K562 (cell line): ENCODE measurements around the gene NACC1. TPM values are rescaled to one million over a fixed set of nuclear protein-coding genes. Genes with fewer than 3 reads are reported as not detected.
A peak's percentile ranks its signal among the peaks of the same experiment; 100 is the strongest.

Experiments used
- ARNT ChIP-seq, 2 experiments: fragments of 450-650 bp; IDR thresholded peaks; 2 replicates each; pipeline ENCODE4 v1.6.1; 2016; ENCODE audit warnings: mild to moderate bottlenecking in 1 of 2
- CBX3 ChIP-seq, 2 experiments: IDR thresholded peaks; 1 replicate in 1 of 2; 2 replicates in 1 of 2; pipeline ENCODE4 v1.6.1; 2012; ENCODE audit warnings: inconsistent platforms in 2 of 2, low read length in 2 of 2, borderline replicate concordance in 1 of 2, control low read depth in 1 of 2
- CEBPB ChIP-seq: fragments of 450-650 bp; IDR thresholded peaks from 2 replicates; pipeline ENCODE4 v1.6.1; 2016; ENCODE audit warnings: missing genetic modification characterization, missing compliant biosample characterization
- CXXC5 ChIP-seq: fragments of 250-450 bp; sonication (Bioruptor Pico); IDR thresholded peaks from 2 replicates; pipeline ENCODE4 v1.8.0; 2022; ENCODE audit warnings: inconsistent platforms, mild to moderate bottlenecking, moderate library complexity
- DMBX1 ChIP-seq: fragments of 250-450 bp; sonication (Bioruptor Pico); IDR thresholded peaks from 2 replicates; pipeline ENCODE4 v1.8.0; 2022; ENCODE audit warnings: inconsistent platforms, mild to moderate bottlenecking, moderate library complexity, borderline replicate concordance
- EP400 ChIP-seq: fragments of 450-650 bp; IDR thresholded peaks from 2 replicates; pipeline ENCODE4 v1.6.1; 2017; ENCODE audit warnings: antibody characterized with exemption, mild to moderate bottlenecking, moderate library complexity
- FUS ChIP-seq: fragments of 200-400 bp; formaldehyde crosslinking; optimal IDR thresholded peaks from 2 replicates; pipeline ENCODE3; 2017; ENCODE audit warnings: low read depth, low read length
- HLTF ChIP-seq: fragments of 450-650 bp; IDR thresholded peaks from 2 replicates; pipeline ENCODE4 v1.6.1; 2016
- KDM2B ChIP-seq: fragments of 250-450 bp; sonication (Bioruptor Pico); IDR thresholded peaks from 2 replicates; pipeline ENCODE4 v1.8.0; 2021; ENCODE audit warnings: mild to moderate bottlenecking, moderate library complexity
- KDM4B ChIP-seq, 2 experiments: fragments of 450-650 bp in 1 of 2; sonication (generic) in 1 of 2; IDR thresholded peaks; 2 replicates each; pipeline ENCODE4 v1.6.1; 2016 to 2017; ENCODE audit warnings: borderline replicate concordance in 2 of 2, antibody characterized with exemption in 1 of 2, low read depth in 1 of 2, mild to moderate bottlenecking in 1 of 2
- MCM7 ChIP-seq, 2 experiments: fragments of 450-650 bp; IDR thresholded peaks; 2 replicates each; pipeline ENCODE4 v1.6.1; 2016 to 2018
- MYNN ChIP-seq, 2 experiments: sonication (generic); formaldehyde crosslinking in 1 of 2; IDR thresholded peaks; 2 replicates each; pipeline versions ENCODE4 v1.5.0 to v1.6.1; 2016 to 2020; ENCODE audit warnings: antibody characterized with exemption in 1 of 2, missing genetic modification reagents in 1 of 2
- PHF8 ChIP-seq: fragments of 200-600 bp; sonication (generic); IDR thresholded peaks from 2 replicates; pipeline ENCODE4 v1.6.1; 2012; ENCODE audit warnings: mixed run types, mild to moderate bottlenecking, inconsistent platforms, low read length, moderate library complexity, borderline replicate concordance
- PTBP1 ChIP-seq: fragments of 200-400 bp; formaldehyde crosslinking; IDR thresholded peaks from 2 replicates; pipeline ENCODE4 v1.6.1; 2017; ENCODE audit warnings: low read depth, low read length
- RHOXF2B ChIP-seq: fragments of 250-450 bp; sonication (Bioruptor Pico); conservative IDR thresholded peaks from 2 replicates; pipeline ENCODE4 v1.5.1; 2021
- SAFB2 ChIP-seq: fragments of 200-400 bp; formaldehyde crosslinking; IDR thresholded peaks from 2 replicates; pipeline ENCODE4 v1.6.1; 2018; ENCODE audit warnings: borderline replicate concordance, low read length, low read depth, moderate library complexity; ENCODE audit not compliant: severe bottlenecking
- SIX5 ChIP-seq, 2 experiments: IDR thresholded peaks; 2 replicates each; pipeline ENCODE4 v1.6.1; 2011; ENCODE audit warnings: low read length in 2 of 2, borderline replicate concordance in 1 of 2, low read depth in 1 of 2, mild to moderate bottlenecking in 1 of 2, moderate library complexity in 1 of 2; ENCODE audit not compliant: insufficient read depth in 1 of 2
- SMARCB1 ChIP-seq: IDR thresholded peaks from 2 replicates; pipeline ENCODE4 v1.6.1; 2011; ENCODE audit warnings: improper control_type of control experiment, low read depth; ENCODE audit not compliant: insufficient read length
- SRSF3 ChIP-seq: fragments of 200-400 bp; formaldehyde crosslinking; IDR thresholded peaks from 2 replicates; pipeline ENCODE4 v1.6.1; 2016; ENCODE audit warnings: mild to moderate bottlenecking, low read length, moderate library complexity; ENCODE audit not compliant: insufficient read depth
- STAT5B ChIP-seq: fragments of 250-450 bp; sonication (Bioruptor Pico); IDR thresholded peaks from 2 replicates; pipeline ENCODE4 v1.8.0; 2021; ENCODE audit warnings: mild to moderate bottlenecking, inconsistent platforms
- ZNF12 ChIP-seq: sonication (generic); formaldehyde crosslinking; IDR thresholded peaks from 2 replicates; pipeline ENCODE4 v1.4.0; 2020; ENCODE audit warnings: mild to moderate bottlenecking, missing genetic modification reagents
- ZNF232 ChIP-seq: sonication (generic); formaldehyde crosslinking; IDR thresholded peaks from 2 replicates; pipeline ENCODE4 v1.8.0; 2022; ENCODE audit warnings: mild to moderate bottlenecking, missing genetic modification reagents
- ZNF280A ChIP-seq: fragments of 450-650 bp; IDR thresholded peaks from 2 replicates; pipeline ENCODE4 v1.6.1; 2018; ENCODE audit warnings: mild to moderate bottlenecking, low read depth; ENCODE audit not compliant: partially characterized antibody
- ZNF586 ChIP-seq: fragments of 450-650 bp; formaldehyde crosslinking; conservative IDR thresholded peaks from 2 replicates; pipeline ENCODE4 v1.4.0; 2020; ENCODE audit warnings: mild to moderate bottlenecking, moderate library complexity
- ZNF699 ChIP-seq: fragments of 250-450 bp; sonication (Bioruptor Pico); IDR thresholded peaks from 2 replicates; pipeline ENCODE4 v1.8.0; 2021; ENCODE audit warnings: mild to moderate bottlenecking, moderate library complexity; ENCODE audit not compliant: insufficient replicate concordance
- polyA plus RNA-seq, 8 experiments: library from polyadenylated mRNA; depleted of rRNA in 4 of 8; stranded (reverse) in 5 of 8; unstranded in 3 of 8; fragments of >200 nt; fragmentation: Nextera tagmentation in 2 of 8; fragmentation: Illumina TruSeq in 1 of 8; extraction: Ambion mirVana in 2 of 8; extraction: Trizol in 1 of 8; gene quantifications; 2 replicates each; pipeline versions ENCODE4 v1.2.1 to v1.2.3, GENCODE V29; 2011 to 2014; ENCODE audit warnings: inconsistent platforms in 1 of 8, missing spikeins in 1 of 8
- total RNA-seq, 7 experiments: library from RNA; depleted of rRNA in 6 of 7; stranded (reverse); fragments of >200 nt in 6 of 7; fragmentation: Illumina TruSeq in 2 of 7; extraction: Trizol in 2 of 7; gene quantifications; 2 replicates each; pipeline versions ENCODE4 v1.2.1 to v1.2.3, GENCODE V29; 2011 to 2021; ENCODE audit warnings: low replicate concordance in 1 of 7
- TF ChIP-seq, protein P1 (sequence below): fragments of 250-450 bp; sonication (Bioruptor Pico); IDR thresholded peaks from 2 replicates; pipeline ENCODE4 v1.4.0; 2020; ENCODE audit warnings: borderline replicate concordance

The NACC1 gene
- total and polyA plus RNA-seq, 9 of the 15 experiments (the other 6 are each of a cell fraction or from before 2014, with no cell fraction given) = 0.04 to 96.6 (median 25.8) TPM

DNA sequence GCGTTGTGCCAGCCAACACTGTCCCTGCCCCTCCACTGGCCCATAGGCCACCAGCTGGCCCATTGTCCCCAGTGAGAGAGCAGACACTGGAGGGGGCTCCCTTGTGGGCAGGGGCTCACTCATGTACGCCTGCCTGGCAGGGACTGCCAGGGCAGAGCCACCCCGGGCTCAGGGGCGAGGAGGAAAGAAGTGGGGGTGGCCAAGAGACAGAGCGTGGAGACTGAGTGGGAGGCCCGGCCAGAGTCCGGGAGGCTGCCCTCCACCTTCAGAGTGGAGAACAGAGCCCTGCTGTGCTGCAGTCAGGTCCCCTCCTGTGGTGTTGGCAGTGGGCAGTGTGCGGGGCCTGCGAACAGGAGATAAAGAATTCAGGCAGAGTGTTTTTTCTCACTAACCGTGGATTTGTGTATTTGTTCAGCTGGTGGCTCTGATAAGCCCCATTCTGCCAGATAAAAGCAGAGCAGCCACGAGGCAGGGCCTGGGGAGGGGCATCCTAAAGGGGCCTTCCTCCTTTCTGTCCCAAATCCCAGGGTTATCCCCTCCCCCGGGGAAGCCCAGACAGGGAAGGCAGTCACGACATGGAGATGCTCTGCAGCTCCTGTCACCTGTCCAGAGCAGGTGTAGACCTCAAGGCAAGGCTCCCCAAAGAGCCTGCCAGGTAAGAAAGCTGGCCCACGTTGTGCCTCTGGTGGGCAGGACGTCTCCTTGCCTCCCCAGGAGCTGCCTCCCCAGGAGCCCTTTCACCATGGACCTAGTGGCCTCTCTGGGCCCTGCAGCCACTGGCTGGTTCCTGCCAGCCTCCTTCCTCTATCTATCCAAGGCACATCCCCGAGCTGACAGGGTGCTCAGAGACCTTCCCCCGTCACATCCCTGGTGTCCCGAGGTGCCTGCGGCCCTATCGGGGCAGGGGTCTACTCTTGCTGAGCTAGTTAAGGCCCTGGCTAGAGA, 48.4 kb upstream of the NACC1 start (continued):
- TF ChIP-seq STAT5B (CRISPR knock-in tag) (no peak), SAFB2 (no peak), PHF8 (no peak), ZNF699 (CRISPR knock-in tag) (no peak), CEBPB (tag) (no peak), MYNN (IDR thresholded peaks at IDR 0.05) (peak; percentile 95), MYNN (CRISPR knock-in tag; IDR thresholded peaks at IDR 0.05) (no peak), SMARCB1 (no peak), ARNT (IDR thresholded peaks at IDR 0.05) (peak; percentile 85 to 98), KDM4B (IDR thresholded peaks at IDR 0.05; ENCODE audit: borderline replicate concordance in 2 of 2, low read depth in 1 of 2) (0 out of 4 replicates have a peak, but pooled peaks of 1 of the 2 experiments have one; percentile 16), CXXC5 (CRISPR knock-in tag) (peak; percentile 94), DMBX1 (CRISPR knock-in tag) (peak; percentile 92), KDM2B (CRISPR knock-in tag) (0 out of 2 replicates have a peak, but pooled peaks have one; percentile 59), ZNF232 (CRISPR knock-in tag) (no peak), ZNF12 (CRISPR knock-in tag) (no peak), RHOXF2B (CRISPR knock-in tag) (no peak), ZNF586 (CRISPR knock-in tag) (no peak), PTBP1 (no peak), HLTF (peak; percentile 96), ZNF280A (no peak), SRSF3 (no peak), FUS (no peak), MCM7 (IDR thresholded peaks at IDR 0.05) (no peak), EP400 (peak; percentile 83), CBX3 (IDR thresholded peaks at IDR 0.05; ENCODE audit: borderline replicate concordance in 1 of 2, low read length in 2 of 2) (no peak), SIX5 (IDR thresholded peaks at IDR 0.05; ENCODE audit: borderline replicate concordance in 1 of 2, insufficient read depth in 1 of 2, low read depth in 1 of 2, low read length in 2 of 2) (no peak)
- TF ChIP-seq, protein P1, sequence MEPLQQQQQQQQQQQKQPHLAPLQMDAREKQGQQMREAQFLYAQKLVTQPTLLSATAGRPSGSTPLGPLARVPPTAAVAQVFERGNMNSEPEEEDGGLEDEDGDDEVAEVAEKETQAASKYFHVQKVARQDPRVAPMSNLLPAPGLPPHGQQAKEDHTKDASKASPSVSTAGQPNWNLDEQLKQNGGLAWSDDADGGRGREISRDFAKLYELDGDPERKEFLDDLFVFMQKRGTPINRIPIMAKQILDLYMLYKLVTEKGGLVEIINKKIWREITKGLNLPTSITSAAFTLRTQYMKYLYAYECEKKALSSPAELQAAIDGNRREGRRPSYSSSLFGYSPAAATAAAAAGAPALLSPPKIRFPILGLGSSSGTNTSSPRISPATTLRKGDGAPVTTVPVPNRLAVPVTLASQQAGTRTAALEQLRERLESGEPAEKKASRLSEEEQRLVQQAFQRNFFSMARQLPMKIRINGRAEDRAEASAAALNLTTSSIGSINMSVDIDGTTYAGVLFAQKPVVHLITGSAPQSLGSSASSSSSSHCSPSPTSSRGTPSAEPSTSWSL (CRISPR knock-in tag) = no peak
